Measurements from ENCODE around the gene ZIC2.

The ZIC2 gene

DNA sequence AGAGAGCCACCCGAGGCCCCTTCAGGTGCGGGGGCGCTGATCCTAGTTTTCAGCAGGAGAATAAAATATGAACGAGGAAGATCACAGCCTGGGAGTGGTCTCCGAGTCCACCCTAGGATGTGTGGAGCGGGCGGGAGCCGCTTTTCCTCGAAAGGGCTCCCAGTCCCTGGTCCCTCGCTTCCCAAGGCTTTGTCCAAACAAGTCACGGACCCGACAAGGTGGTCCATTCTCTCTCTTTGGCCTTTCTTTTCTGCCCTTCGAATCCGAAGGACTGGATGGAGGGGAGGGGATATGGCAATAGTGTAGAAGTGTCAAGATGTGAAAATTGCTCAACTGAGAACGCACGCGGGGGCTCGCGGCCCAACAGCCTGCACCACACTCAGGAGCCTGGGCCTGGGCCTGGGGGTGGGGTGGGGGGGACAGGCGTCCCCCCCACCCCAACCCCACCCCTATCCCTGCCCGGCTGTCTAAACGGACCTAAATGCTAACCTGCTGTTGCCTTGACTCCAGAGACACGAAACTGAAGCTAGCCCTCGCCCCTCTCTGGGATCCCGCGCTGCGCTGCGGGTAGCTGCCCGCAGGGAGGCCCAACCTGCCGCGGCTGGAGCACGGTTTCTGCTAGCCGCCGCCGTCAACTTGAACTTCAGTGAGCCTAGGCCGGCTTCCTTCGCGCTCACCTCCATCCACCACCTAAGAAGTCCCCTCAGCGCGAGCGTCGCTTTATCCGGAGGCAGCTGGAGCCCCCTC lies 7.1 kb downstream of the ZIC2 start:
- DNase-seq: peak; percentile 73

DNA sequence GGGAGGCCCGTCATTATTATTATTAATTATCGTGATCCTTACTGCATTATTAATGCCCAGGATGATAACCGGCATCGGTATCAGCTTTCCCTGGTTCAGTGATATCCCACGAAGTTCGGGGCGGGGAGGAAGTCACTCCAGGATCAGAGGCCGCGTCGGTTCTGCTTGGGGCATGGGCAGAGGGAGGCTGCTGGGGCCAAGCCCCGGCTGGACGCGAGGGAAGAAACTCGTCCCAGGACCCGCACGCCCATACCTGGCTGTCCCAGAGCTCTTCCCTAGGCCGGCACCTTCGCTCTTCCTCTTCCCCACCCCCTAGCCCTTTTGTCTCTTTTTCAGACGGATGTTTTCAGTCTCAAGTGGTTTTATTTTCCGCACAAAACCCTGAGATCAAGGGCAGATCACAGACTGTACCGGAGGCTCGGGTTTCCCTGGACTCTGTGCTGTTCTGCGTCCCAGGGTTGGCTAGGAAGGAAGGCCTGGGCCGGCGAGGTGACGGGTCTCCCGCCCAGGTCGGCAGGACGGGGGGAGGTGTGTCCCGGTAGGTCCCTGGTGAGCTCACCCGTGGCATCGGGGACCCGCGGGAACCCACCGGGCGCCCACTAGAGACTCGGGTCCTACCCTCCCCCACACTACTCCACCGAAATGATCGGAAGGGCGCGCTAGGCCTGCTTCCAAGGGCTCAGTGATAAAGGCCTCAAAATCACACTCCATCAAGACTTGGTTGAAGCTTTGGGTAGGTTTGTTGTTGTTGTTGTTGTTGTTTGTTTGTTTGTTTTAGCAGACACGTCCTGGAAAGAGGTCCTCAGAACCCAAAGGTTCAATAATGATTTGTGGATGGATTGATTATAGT lies 7.9 kb downstream of the ZIC2 start:
- DNase-seq: no peak

DNA sequence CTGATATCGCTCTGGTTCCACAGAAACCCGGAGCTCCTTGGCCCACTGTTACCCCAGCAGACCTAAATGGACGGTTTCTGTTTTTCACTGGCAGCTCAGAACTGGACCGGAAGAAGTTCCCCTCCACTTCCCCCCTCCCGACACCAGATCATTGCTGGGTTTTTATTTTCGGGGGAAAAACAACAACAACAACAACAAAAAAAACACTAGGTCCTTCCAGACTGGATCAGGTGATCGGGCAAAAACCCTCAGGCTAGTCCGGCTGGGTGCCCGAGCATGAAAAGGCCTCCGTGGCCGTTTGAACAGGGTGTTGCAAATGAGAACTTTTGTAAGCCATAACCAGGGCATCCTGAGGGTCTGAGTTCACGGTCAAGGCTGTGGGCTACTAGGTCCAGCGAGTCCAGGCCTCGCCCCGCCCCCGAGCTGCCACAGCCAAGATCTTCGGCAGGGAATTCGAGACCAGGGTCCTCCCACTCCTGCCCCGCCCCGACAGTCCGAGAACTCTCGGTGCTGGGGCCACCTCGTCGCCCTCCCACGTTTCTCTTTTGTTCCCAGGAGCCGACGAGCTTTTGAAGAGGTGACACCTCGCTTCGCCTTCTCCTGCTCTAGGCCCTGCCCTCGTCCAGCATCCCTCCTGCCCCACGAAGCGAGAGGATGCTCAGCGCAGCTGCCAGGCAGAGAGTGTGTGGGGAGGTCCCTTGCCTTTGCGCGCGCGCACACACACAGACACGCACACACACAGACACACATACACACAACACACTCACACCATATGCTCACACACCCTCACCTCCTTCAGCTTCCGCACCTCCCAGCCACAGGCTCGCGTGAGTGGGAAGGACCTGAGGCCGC lies 8.8 kb downstream of the ZIC2 start:
- no peak for DNase-seq

DNA sequence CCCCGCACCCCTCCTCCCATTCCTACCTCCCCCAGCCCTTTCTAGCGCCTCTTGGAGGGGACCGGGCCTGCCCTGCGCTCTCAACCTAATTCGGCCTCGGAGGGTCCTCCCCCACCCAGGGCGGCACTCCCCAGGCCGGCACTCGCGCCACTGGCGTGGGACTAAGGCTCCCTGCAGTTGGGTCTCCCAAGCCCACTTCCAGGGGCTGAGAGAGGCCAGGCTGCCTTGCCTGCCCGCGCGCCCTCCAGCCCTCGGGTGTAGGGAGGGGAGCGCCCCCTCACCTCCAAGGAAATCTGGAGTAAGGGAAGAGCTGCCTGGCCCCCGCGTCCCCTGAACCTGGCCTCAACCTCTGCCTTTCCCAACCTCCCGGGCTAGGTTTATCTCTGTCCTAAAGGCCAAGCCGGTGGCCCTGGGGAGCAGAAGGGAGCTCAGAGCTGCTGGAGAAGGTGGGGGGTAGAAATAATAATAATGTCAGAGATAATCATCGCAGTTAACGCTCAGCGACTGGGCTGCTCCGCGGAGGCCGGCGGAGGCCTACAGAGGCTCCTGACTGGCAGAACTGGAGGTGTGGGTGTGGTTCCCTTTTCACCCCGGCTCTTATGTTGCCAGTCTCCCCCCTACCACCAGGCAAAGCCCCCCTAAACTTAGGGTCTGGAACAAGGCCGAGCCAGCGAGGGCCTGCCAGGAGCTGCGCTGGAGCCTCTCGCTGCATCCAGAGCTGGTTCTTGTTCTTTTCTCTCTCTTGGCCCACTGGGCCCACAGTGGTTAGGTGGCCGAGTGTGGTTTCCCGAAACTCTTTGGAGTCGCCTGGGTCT lies 9.6 kb downstream of the ZIC2 start:
- no peak for DNase-seq

DNA sequence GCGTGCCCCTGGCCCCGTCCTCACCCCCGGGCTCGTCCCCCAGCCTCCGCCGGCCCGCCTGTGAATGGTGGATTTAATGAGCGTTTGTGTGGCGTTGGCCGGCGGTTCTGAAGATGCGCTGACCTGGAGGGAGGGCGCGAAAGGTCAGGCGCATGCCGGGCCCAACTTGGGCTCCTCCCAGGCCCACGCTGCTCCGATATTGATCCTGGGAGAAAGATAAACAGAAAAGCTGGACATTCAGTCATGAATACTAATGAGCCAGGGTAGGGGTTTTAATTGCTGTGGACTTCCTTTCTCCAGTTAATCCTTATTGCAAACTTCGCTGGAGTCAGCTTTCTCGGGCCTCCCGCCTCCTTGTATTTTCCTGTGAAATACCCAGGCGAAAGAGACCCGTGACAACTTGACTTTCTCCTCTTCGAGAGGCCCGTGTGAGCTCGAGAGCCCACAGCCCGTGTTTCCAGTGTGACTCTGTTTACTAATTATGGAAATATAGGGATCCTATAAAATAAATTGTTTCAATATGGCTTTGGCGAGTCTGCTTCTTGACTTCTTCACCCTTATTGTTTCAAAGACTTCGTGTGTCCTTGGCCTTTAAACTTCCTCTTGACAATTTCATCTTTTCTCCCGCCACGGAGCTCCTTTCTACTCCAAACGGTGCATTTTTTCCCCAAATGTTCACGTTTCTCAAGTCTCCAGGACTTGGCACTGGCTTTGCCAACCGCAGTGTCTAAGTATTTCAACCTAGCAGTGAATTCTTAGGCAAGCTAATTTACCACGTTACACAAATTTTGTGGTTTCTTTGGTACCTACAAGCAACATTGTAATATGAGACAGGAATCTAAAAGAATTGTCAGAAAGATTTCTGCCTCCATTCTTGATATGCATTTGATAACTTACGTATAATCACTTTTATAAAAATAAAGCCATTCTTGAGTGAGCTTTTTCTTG lies 10.5 kb downstream of the ZIC2 start:
- no peak for DNase-seq

DNA sequence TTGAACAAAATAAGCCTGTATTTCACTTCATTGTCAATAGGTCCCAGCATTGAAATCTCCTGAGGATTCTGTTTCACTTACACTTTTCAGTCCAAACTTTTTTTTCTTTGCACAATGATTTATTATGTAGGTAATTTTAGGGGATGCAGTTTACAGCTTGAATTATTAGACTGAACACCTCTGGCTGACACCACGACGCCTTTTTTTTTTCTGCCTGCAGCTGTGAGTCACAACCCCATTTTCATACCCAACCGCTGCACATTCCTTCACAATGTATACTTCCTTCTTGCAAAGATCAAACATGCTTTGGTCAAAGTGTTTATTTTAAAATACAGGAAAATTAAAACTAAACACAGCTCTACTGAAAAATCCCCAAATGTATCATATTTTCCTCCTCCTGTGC lies 11.4 kb downstream of the ZIC2 start:
- DNase-seq: no peak

DNA sequence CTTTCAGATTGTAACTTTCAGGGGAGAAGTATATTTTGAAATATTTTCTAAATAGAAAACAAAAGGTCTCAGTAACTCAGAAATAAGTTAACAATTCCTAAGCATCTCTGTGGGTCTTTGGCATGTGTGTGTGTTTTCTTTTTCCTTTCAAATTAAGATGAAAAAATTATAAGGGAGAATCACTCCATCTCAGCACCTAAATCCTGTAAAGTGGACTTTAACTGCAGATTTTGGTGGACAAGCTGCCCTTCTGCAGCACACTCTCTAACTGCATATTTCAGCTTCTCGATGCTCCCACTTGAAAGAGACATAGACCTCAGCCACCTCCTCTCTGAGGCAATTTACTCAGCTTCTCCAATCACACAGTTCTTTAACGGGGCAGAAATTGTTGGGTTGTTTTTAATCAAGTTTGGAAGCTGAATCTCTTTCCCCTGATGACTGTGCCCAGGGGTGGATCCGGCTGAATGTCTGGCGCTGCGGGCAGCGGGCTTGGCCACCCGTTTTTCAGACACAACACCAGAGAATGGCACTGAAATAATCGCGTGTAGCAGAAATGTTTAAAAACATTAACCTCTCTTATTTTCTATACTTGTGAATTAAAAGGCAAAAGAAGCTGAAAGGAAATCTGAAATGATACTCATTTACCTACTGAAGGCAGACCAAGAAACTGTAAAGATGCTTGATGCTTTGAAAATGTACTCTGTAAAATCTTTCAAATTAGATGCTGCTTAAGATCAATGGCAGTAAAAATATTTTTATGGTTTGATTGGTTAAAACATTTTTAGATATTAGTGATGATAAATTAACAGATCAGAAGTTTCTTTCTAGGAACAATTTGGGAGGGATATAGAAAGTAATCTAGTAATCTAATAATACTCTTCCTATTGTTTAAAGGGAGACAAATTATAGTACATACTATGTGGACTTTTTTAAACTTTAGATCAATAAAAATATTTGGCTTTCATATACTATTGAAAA lies 12.4 kb downstream of the ZIC2 start:
- DNase-seq: no peak

DNA sequence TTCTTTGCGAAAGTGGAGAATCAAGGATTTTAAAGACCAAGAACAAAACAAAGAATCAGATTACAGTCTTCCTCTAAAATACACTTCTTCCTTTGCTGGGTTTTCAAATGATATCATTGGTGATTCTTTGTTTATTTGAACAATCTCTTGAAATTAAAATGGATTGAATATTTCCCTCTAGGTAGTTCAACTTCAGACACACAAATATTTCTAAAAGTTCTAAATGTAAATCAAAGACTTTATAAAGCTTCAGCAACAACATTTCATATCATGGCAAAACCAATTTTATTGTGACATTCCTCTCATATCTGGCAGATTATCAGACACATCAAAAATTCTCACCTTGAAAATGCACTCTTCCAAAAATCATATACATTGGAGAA lies 13.0 kb downstream of the ZIC2 start:
- DNase-seq: no peak

DNA sequence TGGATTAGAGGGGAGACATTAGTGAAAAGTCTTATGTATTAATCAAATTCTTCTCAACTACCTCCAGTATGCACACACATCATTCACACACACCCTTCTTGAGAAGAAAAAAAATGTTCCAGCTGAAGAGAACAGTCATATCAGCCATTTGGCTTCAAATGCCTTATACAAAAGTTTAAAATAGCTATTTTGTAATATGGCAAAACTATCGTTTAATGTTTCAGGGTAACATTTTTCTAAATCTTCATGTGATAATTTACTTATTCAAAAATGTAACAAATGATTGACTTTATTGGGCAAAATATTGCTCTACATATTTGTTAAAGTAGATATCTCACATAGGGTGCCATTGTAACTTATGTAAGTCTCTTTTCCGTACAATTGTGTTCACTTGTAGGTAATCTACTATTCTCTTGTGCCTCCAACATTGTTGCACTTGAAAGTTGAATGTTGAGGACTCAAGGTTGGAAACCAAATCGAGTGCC lies 13.6 kb downstream of the ZIC2 start:
- no peak for DNase-seq

DNA sequence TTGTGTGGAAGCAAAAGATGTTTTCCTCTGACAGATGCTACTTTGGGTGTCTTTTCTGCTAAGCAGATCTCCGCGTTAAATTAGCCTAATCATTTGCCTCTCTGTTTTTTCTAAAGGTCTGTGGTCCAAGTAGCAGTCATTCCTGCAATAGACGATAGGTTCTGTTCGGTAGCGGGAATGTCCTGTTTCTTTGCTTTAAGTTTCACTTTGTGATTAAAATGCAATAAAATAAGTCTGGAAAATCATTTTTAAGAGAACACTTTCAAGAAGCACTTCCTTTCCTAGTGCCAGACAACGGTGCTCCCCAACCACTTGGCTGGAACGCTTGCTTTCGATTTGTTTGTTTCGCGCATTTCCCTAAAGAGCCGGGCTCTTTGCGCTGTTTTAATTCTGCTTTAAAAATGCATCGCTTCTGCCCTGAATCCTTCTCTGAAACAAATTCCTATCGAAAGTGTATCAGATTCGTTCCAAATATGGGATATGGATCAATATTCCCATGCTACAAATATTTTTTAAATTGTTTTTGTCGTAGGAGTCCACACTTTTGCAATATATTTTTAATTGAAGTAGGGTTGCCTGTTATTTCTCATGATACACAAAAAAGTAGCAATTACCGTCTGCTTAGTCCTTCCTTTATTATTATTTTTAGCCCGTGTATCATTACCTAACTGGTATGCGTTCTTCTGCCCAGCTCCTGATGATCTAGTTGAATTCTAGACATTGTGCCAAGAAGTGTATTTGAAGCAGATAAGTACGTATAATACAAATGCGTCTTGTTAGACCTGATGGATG lies 14.2 kb downstream of the ZIC2 start:
- DNase-seq: peak; percentile 82

DNA sequence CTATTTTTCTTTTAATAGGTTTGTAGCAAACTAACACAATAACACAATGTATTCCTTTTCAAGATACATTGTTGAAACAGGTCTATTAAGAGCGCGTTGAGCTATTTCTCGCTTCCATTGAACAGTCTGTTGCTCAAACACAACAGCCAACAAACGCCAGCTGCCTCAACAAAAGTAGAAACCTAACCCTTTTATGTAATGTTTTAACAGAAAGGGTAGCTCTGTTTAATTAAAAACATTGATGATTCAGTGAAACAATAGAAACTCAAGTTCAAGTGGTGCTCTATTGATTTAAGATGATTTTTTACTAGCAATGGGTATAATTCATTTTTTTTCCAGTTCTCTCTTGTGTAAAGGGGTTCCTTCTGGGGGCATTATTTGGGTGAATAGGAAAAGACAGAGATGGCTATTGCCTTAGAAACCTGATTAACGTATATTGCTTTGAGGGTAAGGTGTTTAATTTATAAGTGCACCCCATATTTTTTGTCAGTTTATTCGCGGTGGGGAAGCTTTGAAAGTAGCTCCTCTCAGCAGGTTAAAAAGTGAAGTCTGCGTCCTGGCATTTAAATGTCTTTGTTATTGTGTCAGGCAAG lies 14.9 kb downstream of the ZIC2 start:
- DNase-seq: no peak

DNA sequence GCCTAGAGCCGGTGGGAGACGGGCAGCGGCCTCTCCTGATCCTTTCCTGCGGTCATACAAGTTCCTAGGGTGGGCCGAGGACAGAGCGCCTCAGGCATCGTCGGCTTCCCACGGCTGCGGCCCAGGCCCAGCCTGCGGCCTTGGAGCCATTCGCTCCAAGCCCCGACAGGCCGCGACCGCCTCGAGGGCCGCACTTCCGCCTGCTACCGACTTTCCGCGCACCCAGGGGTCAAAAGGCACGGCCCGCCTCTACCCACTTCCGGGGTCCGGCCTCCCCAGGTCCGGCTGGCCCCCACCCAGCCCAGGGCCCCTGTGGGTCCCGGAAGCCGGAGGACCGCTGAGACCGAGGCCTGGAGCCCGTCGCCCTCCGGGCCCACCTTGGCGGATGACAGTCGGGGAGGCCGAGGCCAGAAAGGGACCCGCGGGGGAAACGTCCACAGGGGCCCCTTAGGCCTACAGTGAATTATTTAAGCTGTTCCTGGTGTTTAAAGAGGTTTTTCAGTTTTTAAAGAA lies 16.2 kb downstream of the ZIC2 start:
- DNase-seq: no peak

DNA sequence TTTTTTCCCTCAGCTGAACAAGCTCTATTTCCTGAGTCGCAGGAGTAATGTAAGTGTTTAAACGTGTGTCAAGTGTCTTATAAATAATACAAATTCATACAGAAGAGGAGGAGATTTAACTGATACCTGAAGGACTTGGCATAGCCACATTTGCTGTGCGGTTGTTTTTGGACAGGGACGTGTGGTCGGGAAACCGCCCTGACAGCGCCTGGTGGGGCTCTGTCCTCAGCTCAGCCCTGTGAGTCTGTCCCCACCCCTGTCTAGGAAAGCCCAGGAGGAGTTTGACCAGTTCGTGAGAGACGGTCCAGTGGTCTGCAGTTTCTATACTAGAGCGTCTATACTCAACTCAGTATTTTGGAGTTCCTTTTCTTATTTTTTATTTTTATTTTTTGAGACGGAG lies 16.7 kb downstream of the ZIC2 start:
- no peak for DNase-seq

DNA sequence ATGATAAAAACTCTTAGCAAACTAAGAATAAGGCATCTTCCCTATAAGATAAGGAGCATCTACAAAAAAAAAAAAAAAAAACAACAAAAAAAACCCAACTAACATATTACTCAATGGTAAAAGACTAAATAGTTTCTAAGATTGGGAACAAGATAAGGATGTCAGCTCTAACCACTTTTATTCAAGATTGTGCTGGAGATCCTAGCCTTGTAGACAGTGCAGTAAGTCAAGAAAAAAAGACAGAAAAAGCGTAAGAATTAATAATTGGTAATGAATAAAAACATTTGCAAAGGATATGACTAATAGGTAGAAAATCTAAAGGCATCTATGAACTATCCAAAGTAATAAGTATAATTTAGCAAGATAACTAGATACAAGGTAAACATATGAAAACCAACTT lies 33.0 kb downstream of the ZIC2 start:
- no peak for DNase-seq

DNA sequence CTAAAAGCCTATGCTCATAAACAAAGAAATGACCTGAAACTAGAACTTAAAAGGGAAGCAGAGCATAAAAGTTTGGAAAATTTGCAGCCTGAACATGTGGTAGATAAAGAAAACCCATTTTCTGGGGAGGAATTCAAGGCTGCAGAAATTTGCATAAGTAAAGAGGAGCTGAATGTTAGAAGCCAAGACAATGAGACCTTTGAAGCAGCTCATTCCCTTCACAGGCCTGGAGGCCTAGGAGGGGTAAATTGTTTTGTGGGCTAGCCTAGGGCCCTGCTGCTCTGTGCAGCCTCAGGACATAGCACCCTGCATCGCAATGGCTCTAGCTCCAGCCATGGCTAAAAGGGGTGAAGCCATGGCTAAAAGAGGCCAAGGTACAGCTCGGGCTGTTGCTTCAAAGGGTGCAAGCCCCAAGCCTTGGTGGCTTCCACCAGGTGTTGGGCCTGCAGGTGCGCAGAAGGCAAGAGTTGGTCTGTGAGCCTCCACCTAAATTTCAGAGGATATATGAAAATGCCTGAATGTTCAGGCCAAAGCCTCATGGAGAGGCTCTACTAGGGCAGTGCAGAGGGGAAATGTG lies 38.3 kb downstream of the ZIC2 start:
- DNase-seq: no peak

DNA sequence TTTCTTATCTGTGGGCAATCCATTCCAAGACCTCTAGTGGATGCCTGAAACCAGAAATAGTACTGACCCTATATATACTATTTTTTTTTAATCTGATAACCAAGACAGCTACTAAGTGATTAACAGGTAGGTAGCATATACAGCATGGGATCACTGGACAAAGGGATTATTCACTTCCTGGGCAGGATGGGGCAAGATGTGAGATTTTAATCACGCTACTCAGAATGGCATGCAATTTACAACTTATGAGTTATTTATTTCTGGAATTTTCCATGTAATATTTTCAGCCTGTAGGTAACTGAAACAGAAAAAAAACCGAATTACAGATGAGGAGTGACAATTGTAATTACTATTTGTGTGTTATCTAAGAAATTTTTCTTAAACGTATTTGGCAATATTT lies 41.2 kb downstream of the ZIC2 start:
- DNase-seq: no peak

DNA sequence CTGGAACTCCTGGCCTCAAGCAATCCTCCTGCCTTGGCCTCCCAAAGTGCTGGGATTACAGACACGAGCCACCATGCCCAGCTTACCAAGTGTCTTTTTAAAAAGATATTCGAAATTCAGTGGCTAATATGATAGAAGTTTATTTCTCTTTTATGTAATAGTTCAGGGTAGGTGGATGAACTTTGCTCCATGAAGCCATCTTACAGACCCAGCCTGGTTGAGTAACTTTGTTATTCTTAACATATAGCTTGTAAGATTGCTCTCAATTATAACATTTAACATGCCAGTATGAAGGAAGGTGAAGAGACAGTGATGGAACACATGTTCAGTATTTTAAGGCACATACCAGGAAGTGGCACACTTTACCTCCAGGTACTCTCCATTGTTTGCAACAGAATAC lies 42.4 kb downstream of the ZIC2 start:
- no peak for DNase-seq

DNA sequence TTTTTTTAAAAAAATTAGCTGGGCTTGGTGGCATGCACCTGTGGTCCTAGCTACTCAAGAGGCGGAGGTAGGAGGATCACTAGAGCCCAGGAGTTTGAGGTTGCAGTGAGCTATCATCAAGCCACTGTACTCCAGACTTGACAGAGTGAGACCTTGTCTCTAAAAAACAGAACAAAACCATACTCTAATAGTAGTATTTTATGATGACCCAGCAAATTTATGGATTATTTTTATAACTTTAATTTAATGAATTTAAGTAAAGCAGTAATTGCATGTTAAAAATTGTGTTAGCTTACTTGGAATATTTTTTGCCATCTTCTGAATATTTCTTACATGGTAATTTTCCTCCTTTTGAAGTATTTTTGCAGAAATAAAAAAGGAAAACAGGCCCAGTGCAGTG lies 48.3 kb downstream of the ZIC2 start:
- no peak for DNase-seq
